CD4-positive, alpha-beta T cell treated with Interleukin-17A for 1 hour (primary cell): Measurements from ENCODE around the gene MYO1H.
"Not testable (repeated sequence)": the region's sequence is repeated elsewhere in the genome, so short reads cannot be mapped to it uniquely, and the experiment has no call there.

ENCODE experiments used
- DNase-seq: peaks from one replicate; pipeline ENCODE4 v3.0.0-alpha.2; 2020

The MYO1H gene

GRCh38 chr12:109451400-109451799, 103.7 kb downstream of the MYO1H start:
- DNase-seq: no peak

GRCh38 chr12:109452489-109452888, 104.8 kb downstream of the MYO1H start:
- DNase-seq: no peak

- DNase-seq: no peak
Measured at GRCh38 chr12:109455706-109456105, 108.0 kb downstream of the MYO1H start.

- no peak for DNase-seq
Measured at GRCh38 chr12:109458086-109458485, 110.4 kb downstream of the MYO1H start.

- no peak for DNase-seq
Measured at GRCh38 chr12:109458771-109459208, 111.1 kb downstream of the MYO1H start.

- DNase-seq: no peak
Measured at GRCh38 chr12:109459247-109459646, 111.5 kb downstream of the MYO1H start.

GRCh38 chr12:109460538-109460937, 112.8 kb downstream of the MYO1H start:
- no peak for DNase-seq

- no peak for DNase-seq
Measured at GRCh38 chr12:109461049-109461845, 113.5 kb downstream of the MYO1H start.

GRCh38 chr12:109461846-109462756, 114.4 kb downstream of the MYO1H start:
- no peak for DNase-seq

GRCh38 chr12:109462868-109463692, 115.4 kb downstream of the MYO1H start:
- DNase-seq: no peak

GRCh38 chr12:109463756-109464155, 116.1 kb downstream of the MYO1H start:
- DNase-seq: no peak

GRCh38 chr12:109464642-109465351, 117.1 kb downstream of the MYO1H start:
- no peak for DNase-seq

- DNase-seq: no peak
Measured at GRCh38 chr12:109466305-109466704, 118.6 kb downstream of the MYO1H start.

GRCh38 chr12:109466821-109467220, 119.1 kb downstream of the MYO1H start:
- no peak for DNase-seq

- DNase-seq: no peak
Measured at GRCh38 chr12:109467978-109468676, 120.4 kb downstream of the MYO1H start.

- no peak for DNase-seq
Measured at GRCh38 chr12:109469517-109469916, 121.8 kb downstream of the MYO1H start.

GRCh38 chr12:109473006-109473405, 125.3 kb downstream of the MYO1H start:
- DNase-seq: no peak

GRCh38 chr12:109473526-109474270, 126.0 kb downstream of the MYO1H start:
- DNase-seq: not testable (repeated sequence)

- no peak for DNase-seq
Measured at GRCh38 chr12:109475121-109475520, 127.4 kb downstream of the MYO1H start.

GRCh38 chr12:109475993-109476806, 128.5 kb downstream of the MYO1H start:
- no peak for DNase-seq
